GM12891 (cell line): ENCODE results near the gene CFDP1.

Experiments used
- POLR2A ChIP-seq: IDR thresholded peaks from 2 replicates; pipeline ENCODE4 v1.6.1; 2011; ENCODE audit warnings: low read depth, low read length, control low read depth
- POLR2AphosphoS5 ChIP-seq: IDR thresholded peaks from 2 replicates; pipeline ENCODE4 v1.6.1; 2011; ENCODE audit warnings: low read depth, low read length, control low read depth
- TAF1 ChIP-seq: IDR thresholded peaks from 2 replicates; pipeline ENCODE4 v1.6.1; 2011; ENCODE audit warnings: low read depth, low read length, control low read depth

DNA sequence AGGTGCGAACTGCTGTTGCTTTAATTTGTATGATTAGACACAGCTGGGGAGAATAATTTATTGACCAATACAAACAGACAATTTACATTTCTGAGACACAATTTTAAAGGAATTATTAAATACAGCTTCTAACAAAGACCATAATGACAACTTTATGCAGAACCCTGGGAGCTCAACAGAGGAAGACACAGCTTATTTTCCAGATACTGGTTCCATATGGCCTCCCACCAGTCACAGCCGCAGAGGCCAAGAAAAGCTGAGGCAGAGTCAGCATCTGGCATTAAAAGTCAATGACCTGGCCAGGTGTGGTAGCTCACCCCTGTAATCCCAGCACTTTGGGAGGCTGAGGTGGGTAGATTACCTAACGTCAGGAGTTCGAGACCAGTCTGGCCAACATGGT, 115.8 kb downstream of the CFDP1 start:
- TF ChIP-seq POLR2AphosphoS5: no peak
- TF ChIP-seq POLR2A: no peak
- TF ChIP-seq TAF1: no peak
